Neuronal stem cell (in vitro differentiated cells): ENCODE data around the gene BRCA1.

ENCODE experiments used
- DNase-seq: peaks from one replicate; pipeline ENCODE4 v3.0.0-alpha.2; 2013; ENCODE audit warnings: low spot score
- H2AFZ ChIP-seq: one replicate; pipeline ENCODE4 v1.6.1; 2013; ENCODE audit warnings: mild to moderate bottlenecking, low read length, inconsistent platforms
- H2AK5ac ChIP-seq: 2 replicates; pipeline ENCODE4 v1.6.1; 2013; ENCODE audit warnings: low read depth, mild to moderate bottlenecking, inconsistent platforms, low read length, moderate library complexity, mixed read lengths
- H2BK120ac ChIP-seq: 2 replicates; pipeline ENCODE4 v1.6.1; 2013; ENCODE audit warnings: low read depth, mild to moderate bottlenecking, inconsistent platforms, low read length, moderate library complexity, mixed read lengths
- H2BK12ac ChIP-seq: one replicate; pipeline ENCODE4 v1.6.1; 2013; ENCODE audit warnings: low read length, inconsistent platforms
- H2BK15ac ChIP-seq: 2 replicates; pipeline ENCODE4 v1.6.1; 2013; ENCODE audit warnings: mild to moderate bottlenecking, low read length, inconsistent platforms, mixed read lengths
- H2BK5ac ChIP-seq: one replicate; pipeline ENCODE4 v1.6.1; 2013; ENCODE audit warnings: inconsistent platforms, mild to moderate bottlenecking, low read length, moderate library complexity
- H3K14ac ChIP-seq: one replicate; pipeline ENCODE4 v1.6.1; 2013; ENCODE audit warnings: low read length, inconsistent platforms
- H3K18ac ChIP-seq: 2 replicates; pipeline ENCODE4 v1.6.1; 2013; ENCODE audit warnings: low read length, inconsistent platforms
- H3K23ac ChIP-seq: 2 replicates; pipeline ENCODE4 v1.6.1; 2013; ENCODE audit warnings: low read depth, mild to moderate bottlenecking, mixed read lengths, low read length, inconsistent platforms; ENCODE audit not compliant: poor library complexity
- H3K27ac ChIP-seq: replicated peaks from 3 replicates; pipeline ENCODE4 v1.5.1; 2013; ENCODE audit warnings: low read length, inconsistent platforms
- H3K27me3 ChIP-seq, 3 experiments: 2 replicates each; pipeline ENCODE4 v1.6.1; 2013; ENCODE audit warnings: low read length in 3 of 3, mild to moderate bottlenecking in 2 of 3, inconsistent platforms in 1 of 3, low read depth in 1 of 3, mixed read lengths in 1 of 3, moderate library complexity in 1 of 3; ENCODE audit not compliant: control insufficient read depth in 3 of 3, insufficient read depth in 3 of 3
- H3K36me3 ChIP-seq, 2 donors: replicated peaks in 1 of 2; 2 replicates each; pipeline ENCODE4 v1.6.1; 2013; ENCODE audit warnings: low read length in 2 of 2; ENCODE audit not compliant: control insufficient read depth in 2 of 2, insufficient read depth in 2 of 2
- H3K4ac ChIP-seq: 2 replicates; pipeline ENCODE4 v1.6.1; 2013; ENCODE audit warnings: inconsistent platforms, mild to moderate bottlenecking, low read length, moderate library complexity
- H3K4me1 ChIP-seq, 2 donors: 1 replicate in 1 of 2; 2 replicates in 1 of 2; pipeline ENCODE4 v1.6.1; 2013; ENCODE audit warnings: low read length in 2 of 2, low read depth in 1 of 2; ENCODE audit not compliant: control insufficient read depth in 2 of 2, insufficient read depth in 1 of 2
- H3K4me2 ChIP-seq: one replicate; pipeline ENCODE4 v1.6.1; 2013; ENCODE audit warnings: mild to moderate bottlenecking, low read length, inconsistent platforms; ENCODE audit not compliant: insufficient read depth, poor library complexity, severe bottlenecking
- H3K4me3 ChIP-seq, 2 donors: 2 replicates each; pipeline ENCODE4 v1.5.1; 2013; ENCODE audit warnings: low read length in 2 of 2, mild to moderate bottlenecking in 2 of 2, inconsistent platforms in 1 of 2, moderate library complexity in 1 of 2
- H3K79me1 ChIP-seq: one replicate; pipeline ENCODE4 v1.6.1; 2013; ENCODE audit warnings: low read depth, mild to moderate bottlenecking, inconsistent platforms, low read length, moderate library complexity
- H3K9ac ChIP-seq: one replicate; pipeline ENCODE4 v1.6.1; 2013; ENCODE audit warnings: mild to moderate bottlenecking, low read depth, low read length, inconsistent platforms; ENCODE audit not compliant: poor library complexity
- H3K9me3 ChIP-seq, 2 donors: replicated peaks in 1 of 2; 2 replicates each; pipeline versions ENCODE3 to v1.6.1; 2013; ENCODE audit warnings: low read length in 2 of 2, mild to moderate bottlenecking in 2 of 2, inconsistent platforms in 1 of 2, low read depth in 1 of 2, mixed read lengths in 1 of 2, moderate library complexity in 1 of 2; ENCODE audit not compliant: control insufficient read depth in 2 of 2, insufficient read depth in 1 of 2
- H4K8ac ChIP-seq: one replicate; pipeline ENCODE4 v1.6.1; 2013; ENCODE audit warnings: low read depth, mild to moderate bottlenecking, inconsistent platforms, low read length, moderate library complexity
- H4K91ac ChIP-seq: one replicate; pipeline ENCODE4 v1.6.1; 2013; ENCODE audit warnings: low read length, low read depth, mild to moderate bottlenecking, inconsistent platforms; ENCODE audit not compliant: poor library complexity
- WGBS, 2 donors: extraction: QIAGEN DNeasy Blood & Tissue Kit; methylation state at CpG; one replicate each; pipeline ENCODE4 v1.1.7; 2013; ENCODE audit warnings: missing lambda C conversion rate in 2 of 2, mixed read lengths in 1 of 2; ENCODE audit not compliant: insufficient read length in 2 of 2, insufficient replicate concordance in 1 of 2; ENCODE audit errors: extremely low coverage in 2 of 2; 5-methylcytosine and 5-hydroxymethylcytosine counted together

BRCA1 gene

DNA sequence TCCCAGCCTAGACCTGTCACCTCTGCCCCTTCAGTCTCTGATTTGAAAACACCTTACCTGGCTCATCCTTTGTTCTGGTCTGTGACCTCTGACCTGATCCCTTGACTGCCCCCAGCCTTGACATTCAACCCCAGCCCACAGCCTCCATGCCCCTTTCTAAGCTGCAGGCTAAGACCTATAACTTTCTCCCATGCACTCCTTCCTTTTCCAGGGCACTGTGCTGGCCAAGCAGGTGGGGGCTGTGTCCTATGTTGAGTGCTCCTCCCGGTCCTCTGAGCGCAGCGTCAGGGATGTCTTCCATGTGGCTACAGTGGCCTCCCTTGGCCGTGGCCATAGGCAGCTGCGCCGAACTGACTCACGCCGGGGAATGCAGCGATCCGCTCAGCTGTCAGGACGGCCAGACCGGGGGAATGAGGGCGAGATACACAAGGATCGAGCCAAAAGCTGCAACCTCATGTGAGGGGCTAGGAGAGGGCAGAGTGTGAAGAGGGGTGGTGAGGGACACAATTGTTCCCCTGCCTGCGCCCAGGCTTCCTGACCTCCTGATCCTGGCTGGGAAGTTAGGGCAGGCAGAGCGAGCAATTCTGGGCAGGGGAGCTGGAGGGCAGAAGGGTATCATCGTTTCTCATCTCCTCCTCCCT lies 96.8 kb downstream of the BRCA1 start:
- no peak for DNase-seq
- no peaks in the 10 kb centered on the region for H3K79me1 ChIP-seq
- no CpG with 5 or more reads among the region's 17 CpGs for WGBS, 2 donors

DNA sequence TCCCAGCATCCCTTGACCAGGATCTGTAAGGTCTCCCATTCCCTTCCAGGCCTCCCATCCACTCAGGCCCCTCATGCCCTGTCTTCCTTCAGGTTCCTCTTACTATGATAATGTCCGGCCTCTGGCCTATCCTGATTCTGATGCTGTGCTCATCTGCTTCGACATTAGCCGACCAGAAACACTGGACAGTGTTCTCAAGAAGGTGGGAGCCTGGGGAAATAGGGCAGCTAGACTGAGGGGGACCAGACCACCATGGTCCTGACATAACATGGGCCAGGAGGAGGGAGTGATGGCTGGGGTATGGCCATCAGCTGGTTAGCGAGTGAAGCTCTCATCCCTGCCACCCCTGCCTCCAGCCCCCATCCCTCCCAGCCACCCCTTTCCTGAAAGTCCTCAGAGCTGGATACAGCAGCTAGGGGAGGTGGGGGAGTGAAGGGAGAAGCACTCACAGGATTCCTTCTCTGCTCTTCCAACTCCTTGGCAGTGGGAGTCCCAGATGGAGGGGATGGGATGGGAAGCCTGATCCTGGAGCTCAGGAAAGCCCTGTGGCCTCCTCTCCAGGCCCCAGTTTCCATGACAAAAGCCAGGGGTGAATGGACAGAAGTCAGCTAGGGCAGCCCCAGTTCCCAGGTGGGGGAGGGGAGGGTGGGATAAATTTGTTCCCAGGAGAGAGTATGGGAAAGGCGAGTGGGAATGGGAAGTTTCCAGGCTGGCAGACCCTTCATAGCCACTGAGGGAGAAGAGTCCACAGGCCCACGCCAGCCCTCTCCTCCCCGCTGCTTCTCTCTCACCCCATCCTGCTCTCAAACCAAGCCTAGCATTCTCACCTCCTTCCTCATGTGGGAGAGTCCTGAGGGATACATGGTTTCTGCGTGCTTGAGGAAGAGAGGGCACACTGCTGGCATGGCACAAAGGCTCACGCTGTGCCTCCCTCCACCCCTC lies 97.8 kb downstream of the BRCA1 start:
- no peak overlapping the region for H3K27ac ChIP-seq
- H2AFZ ChIP-seq: no peak overlapping the region
- no CpG with 5 or more reads among the region's 9 CpGs for WGBS, 2 donors
- H3K4me3 ChIP-seq: peak overlapping the region in 1 of 2 donors; percentile 50
- no peak overlapping the region for H2BK12ac ChIP-seq
- H2AK5ac ChIP-seq: peak overlapping the region; percentile 91
- H3K18ac ChIP-seq: peak overlapping the region; percentile 40
- H2BK5ac ChIP-seq: peak overlapping the region; percentile 56
- DNase-seq: no peak
- H3K4ac ChIP-seq: no peak overlapping the region
- no peaks in the 10 kb centered on the region for H3K27me3 ChIP-seq
- H3K9ac ChIP-seq: peak overlapping the region; percentile 32
- H2BK15ac ChIP-seq: peak overlapping the region; percentile 46
- no peak overlapping the region for H3K4me2 ChIP-seq
- no peak overlapping the region for H4K8ac ChIP-seq
- H4K91ac ChIP-seq: no peak overlapping the region
- no peak overlapping the region for H2BK120ac ChIP-seq
- H3K36me3 ChIP-seq: peaks cover 0 to 12% of the 10 kb centered on the region in 2 donors
- H3K23ac ChIP-seq: no peak overlapping the region
- H3K14ac ChIP-seq: no peak overlapping the region
- peaks cover 0 to 1% of the 10 kb centered on the region in 2 donors for H3K9me3 ChIP-seq
- H3K4me1 ChIP-seq: peaks cover 16 to 21% of the 10 kb centered on the region in 2 donors
- no peaks in the 10 kb centered on the region for H3K79me1 ChIP-seq

More for the DNA sequence above, 96.8 kb downstream of the BRCA1 start:
- no peak overlapping the region for H2BK120ac ChIP-seq
- no peak overlapping the region for H2BK12ac ChIP-seq
- H3K23ac ChIP-seq: no peak overlapping the region
- H3K9ac ChIP-seq: no peak overlapping the region
- H3K36me3 ChIP-seq: peaks cover 0 to 12% of the 10 kb centered on the region in 2 donors
- peaks cover 0 to 1% of the 10 kb centered on the region in 2 donors for H3K9me3 ChIP-seq
- no peak overlapping the region for H3K18ac ChIP-seq
- H3K4me2 ChIP-seq: no peak overlapping the region
- no peak overlapping the region for H2AK5ac ChIP-seq
- peaks cover 18 to 22% of the 10 kb centered on the region in 2 donors for H3K4me1 ChIP-seq
- H2BK15ac ChIP-seq: no peak overlapping the region
- H3K27ac ChIP-seq: no peak overlapping the region
- H3K4ac ChIP-seq: no peak overlapping the region
- H4K8ac ChIP-seq: no peak overlapping the region
- H4K91ac ChIP-seq: no peak overlapping the region
- H2BK5ac ChIP-seq: no peak overlapping the region
- H3K14ac ChIP-seq: no peak overlapping the region
- H2AFZ ChIP-seq: no peak overlapping the region
- H3K27me3 ChIP-seq: no peaks in the 10 kb centered on the region
- H3K4me3 ChIP-seq: peak overlapping the region in 1 of 2 donors; percentile 17

DNA sequence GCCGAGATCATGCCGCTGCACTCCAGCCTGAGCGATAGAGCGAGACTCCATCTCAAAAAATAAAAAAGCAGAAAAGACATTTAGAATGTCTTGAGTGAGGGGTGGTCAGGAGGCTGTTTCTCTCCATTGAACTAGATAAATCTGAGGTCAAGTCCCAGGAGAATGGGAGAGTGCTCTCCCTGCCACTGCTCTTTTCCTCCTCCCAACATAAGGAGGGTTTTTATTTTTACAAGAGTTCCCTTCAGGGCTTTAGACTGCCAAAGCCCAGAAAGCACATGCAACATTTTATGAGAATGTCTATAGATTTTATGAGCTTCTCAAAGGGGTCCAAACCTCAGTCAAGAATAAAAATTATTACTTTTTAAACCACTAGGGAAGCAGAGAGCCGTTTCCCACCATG lies 98.6 kb downstream of the BRCA1 start:
- H3K9me3 ChIP-seq: peaks cover 0 to 1% of the 10 kb centered on the region in 2 donors
- no peak overlapping the region for H3K18ac ChIP-seq
- no peak overlapping the region for H2BK120ac ChIP-seq
- H3K23ac ChIP-seq: no peak overlapping the region
- H2BK12ac ChIP-seq: no peak overlapping the region
- H2BK15ac ChIP-seq: no peak overlapping the region
- H2AK5ac ChIP-seq: no peak overlapping the region
- peak overlapping the region; percentile 56 for H2BK5ac ChIP-seq
- no peak overlapping the region for H4K91ac ChIP-seq
- no peak overlapping the region for H4K8ac ChIP-seq
- no peak overlapping the region for H3K4ac ChIP-seq
- H3K4me2 ChIP-seq: no peak overlapping the region
- no peak overlapping the region for H3K4me3 ChIP-seq
- H3K4me1 ChIP-seq: peaks cover 18 to 19% of the 10 kb centered on the region in 2 donors
- no peak overlapping the region for H3K14ac ChIP-seq
- no peak overlapping the region for H3K9ac ChIP-seq
- H3K27ac ChIP-seq: no peak overlapping the region
- no peaks in the 10 kb centered on the region for H3K27me3 ChIP-seq
- H3K36me3 ChIP-seq: peaks cover 0 to 12% of the 10 kb centered on the region in 2 donors
- DNase-seq: no peak
- H2AFZ ChIP-seq: no peak overlapping the region
- WGBS, 2 donors: no CpG with 5 or more reads among the region's 5 CpGs
- H3K79me1 ChIP-seq: no peaks in the 10 kb centered on the region
